Measurements from ENCODE around the gene OAF.
A peak's percentile ranks its signal among the peaks of the same experiment; 100 is the strongest.

Gene OAF

DNA sequence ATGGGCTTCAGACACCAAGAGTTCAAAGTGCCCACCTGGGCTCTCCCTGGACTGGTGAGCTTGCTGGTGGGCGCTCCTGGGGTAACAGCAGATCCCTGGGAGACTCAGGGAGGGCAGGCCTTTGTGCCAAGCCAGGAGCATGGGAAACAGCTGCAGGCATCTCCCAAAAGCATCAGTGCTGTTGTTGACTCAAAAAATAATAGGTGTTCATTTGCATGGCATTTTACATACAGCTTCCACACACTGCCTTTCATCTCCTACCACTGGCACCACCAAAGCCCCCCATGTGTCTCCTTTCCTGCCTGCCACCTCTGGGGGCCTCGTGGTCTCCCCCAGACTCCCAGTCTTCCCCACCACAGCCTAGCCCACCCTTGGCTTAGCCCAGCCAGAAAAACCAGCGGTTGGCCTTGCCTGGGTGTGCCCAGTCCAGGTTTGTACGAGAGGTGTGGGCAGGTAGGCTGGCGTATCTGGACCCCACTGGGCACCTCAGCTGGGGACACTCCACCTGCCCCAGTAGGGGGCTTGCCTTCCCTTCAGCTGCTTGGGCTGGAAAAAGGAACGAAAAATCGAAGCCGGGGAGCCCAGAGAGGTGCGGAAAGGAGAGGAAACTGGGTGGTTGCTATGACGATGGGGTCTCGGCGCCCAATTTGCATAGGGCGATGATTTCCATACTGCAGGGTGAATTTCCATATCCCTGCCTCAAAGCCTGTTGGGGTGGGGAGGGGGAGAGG is 44.1 kb downstream of the OAF start:
- no peaks in the 10 kb centered on the region for H3K9me3 ChIP-seq
- H3K4me3 ChIP-seq (ENCODE audit: low read depth, low read length), result no peak overlapping the region
- no peaks in the 10 kb centered on the region; the same call in 1 of the 2 replicates for H3K4me1 ChIP-seq
- TF ChIP-seq, protein P1, sequence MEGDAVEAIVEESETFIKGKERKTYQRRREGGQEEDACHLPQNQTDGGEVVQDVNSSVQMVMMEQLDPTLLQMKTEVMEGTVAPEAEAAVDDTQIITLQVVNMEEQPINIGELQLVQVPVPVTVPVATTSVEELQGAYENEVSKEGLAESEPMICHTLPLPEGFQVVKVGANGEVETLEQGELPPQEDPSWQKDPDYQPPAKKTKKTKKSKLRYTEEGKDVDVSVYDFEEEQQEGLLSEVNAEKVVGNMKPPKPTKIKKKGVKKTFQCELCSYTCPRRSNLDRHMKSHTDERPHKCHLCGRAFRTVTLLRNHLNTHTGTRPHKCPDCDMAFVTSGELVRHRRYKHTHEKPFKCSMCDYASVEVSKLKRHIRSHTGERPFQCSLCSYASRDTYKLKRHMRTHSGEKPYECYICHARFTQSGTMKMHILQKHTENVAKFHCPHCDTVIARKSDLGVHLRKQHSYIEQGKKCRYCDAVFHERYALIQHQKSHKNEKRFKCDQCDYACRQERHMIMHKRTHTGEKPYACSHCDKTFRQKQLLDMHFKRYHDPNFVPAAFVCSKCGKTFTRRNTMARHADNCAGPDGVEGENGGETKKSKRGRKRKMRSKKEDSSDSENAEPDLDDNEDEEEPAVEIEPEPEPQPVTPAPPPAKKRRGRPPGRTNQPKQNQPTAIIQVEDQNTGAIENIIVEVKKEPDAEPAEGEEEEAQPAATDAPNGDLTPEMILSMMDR (IDR thresholded peaks at IDR 0.05; ENCODE audit: low read depth, low read length), result no peak
- H3K36me3 ChIP-seq, result no peaks in the 10 kb centered on the region
- H3K27me3 ChIP-seq, result no peaks in the 10 kb centered on the region; the same call in 1 of the 2 replicates
- no peak for DNase-seq

DNA sequence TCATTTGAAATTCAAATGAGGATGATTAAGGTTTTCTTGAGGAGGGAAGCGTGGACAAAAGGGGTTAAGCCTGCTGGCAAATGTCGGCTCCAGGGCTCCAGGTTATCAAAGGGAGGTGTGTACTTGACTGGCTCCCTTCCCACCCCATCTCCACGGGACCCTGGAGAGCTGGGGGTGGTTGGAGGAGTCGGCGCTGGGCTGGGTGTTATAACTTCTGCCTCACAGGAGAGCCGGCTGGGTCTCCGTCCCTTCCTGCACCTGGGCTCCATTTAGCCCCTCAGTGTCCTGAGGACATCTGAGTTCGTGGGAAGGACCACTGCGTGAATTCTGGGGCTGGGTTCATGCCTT is 44.7 kb downstream of the OAF start:
- no peak for DNase-seq
- no peak overlapping the region for H3K4me3 ChIP-seq (ENCODE audit: low read depth, low read length)
- H3K4me1 ChIP-seq, result no peaks in the 10 kb centered on the region; the same call in 1 of the 2 replicates
- H3K36me3 ChIP-seq, result no peaks in the 10 kb centered on the region
- TF ChIP-seq, protein P1 (IDR thresholded peaks at IDR 0.05; ENCODE audit: low read depth, low read length), result no peak
- no peaks in the 10 kb centered on the region for H3K9me3 ChIP-seq
- H3K27me3 ChIP-seq, result no peaks in the 10 kb centered on the region; the same call in 1 of the 2 replicates

GRCh38 chr11:120256178-120256577 is 45.3 kb downstream of the OAF start:
- no peaks in the 10 kb centered on the region for H3K9me3 ChIP-seq
- TF ChIP-seq, protein P1 (IDR thresholded peaks at IDR 0.05; ENCODE audit: low read depth, low read length), result no peak
- no peaks in the 10 kb centered on the region; the same call in 1 of the 2 replicates for H3K27me3 ChIP-seq
- no peaks in the 10 kb centered on the region; the same call in 1 of the 2 replicates for H3K4me1 ChIP-seq
- H3K36me3 ChIP-seq, result no peaks in the 10 kb centered on the region
- no peak for DNase-seq
- H3K4me3 ChIP-seq (ENCODE audit: low read depth, low read length), result no peak overlapping the region

GRCh38 chr11:120256779-120257178 is 45.9 kb downstream of the OAF start:
- no peaks in the 10 kb centered on the region for H3K36me3 ChIP-seq
- no peaks in the 10 kb centered on the region for H3K9me3 ChIP-seq
- no peak overlapping the region for H3K4me3 ChIP-seq (ENCODE audit: low read depth, low read length)
- no peaks in the 10 kb centered on the region; the same call in 1 of the 2 replicates for H3K4me1 ChIP-seq
- H3K27me3 ChIP-seq, result no peaks in the 10 kb centered on the region; the same call in 1 of the 2 replicates
- TF ChIP-seq, protein P1 (IDR thresholded peaks at IDR 0.05; ENCODE audit: low read depth, low read length), result no peak
- DNase-seq, result no peak

DNA sequence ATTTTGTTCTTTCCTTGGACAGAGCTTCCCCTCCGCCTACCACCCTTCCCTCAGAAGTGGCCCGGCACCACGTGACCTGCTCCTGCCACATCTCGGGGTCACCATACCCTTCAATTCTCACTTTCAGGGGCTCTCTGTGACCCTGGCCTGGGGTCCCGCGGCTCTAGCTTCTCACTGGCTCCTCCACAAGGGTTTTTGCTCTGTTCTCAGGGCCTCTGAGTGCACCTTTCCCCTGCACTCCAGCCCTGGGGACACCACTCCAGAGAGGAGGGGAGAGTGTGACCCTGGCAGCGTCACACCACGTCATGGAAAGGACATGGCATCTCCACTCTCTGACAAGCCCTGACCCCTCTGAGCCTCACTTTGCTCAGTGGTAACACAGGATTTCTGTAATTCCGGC is 46.5 kb downstream of the OAF start:
- no peaks in the 10 kb centered on the region for H3K9me3 ChIP-seq
- no peak for DNase-seq
- no peak overlapping the region for H3K4me3 ChIP-seq (ENCODE audit: low read depth, low read length)
- no peaks in the 10 kb centered on the region; the same call in 1 of the 2 replicates for H3K4me1 ChIP-seq
- no peaks in the 10 kb centered on the region for H3K36me3 ChIP-seq
- no peaks in the 10 kb centered on the region; the same call in 1 of the 2 replicates for H3K27me3 ChIP-seq
- TF ChIP-seq, protein P1 (IDR thresholded peaks at IDR 0.05; ENCODE audit: low read depth, low read length), result no peak

- H3K27me3 ChIP-seq, result no peaks in the 10 kb centered on the region
- TF ChIP-seq, protein P1 (IDR thresholded peaks at IDR 0.05; ENCODE audit: low read depth, low read length), result peak; percentile 29; the same call in 1 of the 2 replicates
- H3K36me3 ChIP-seq, result no peaks in the 10 kb centered on the region
- no peak overlapping the region for H3K4me3 ChIP-seq (ENCODE audit: low read depth, low read length)
- no peaks in the 10 kb centered on the region for H3K9me3 ChIP-seq
- DNase-seq, result no peak
- H3K4me1 ChIP-seq, result no peaks in the 10 kb centered on the region
These were observed 47.8 kb downstream of the OAF start for GRCh38 chr11:120258661-120259060.

Measured in BE2C (cell line).